HG03159 (cell line): ENCODE results near the gene SERINC3.
A peak's percentile ranks its signal among the peaks of the same experiment; 100 is the strongest.
"Not testable (repeated sequence)": the region's sequence is repeated elsewhere in the genome, so short reads cannot be mapped to it uniquely, and the experiment has no call there.

Experiments used
- ATAC-seq: cut with Tn5 transposase; IDR thresholded peaks from one replicate; pipeline ENCODE4 v1.9.1; 2021; ENCODE audit warnings: mild to moderate bottlenecking, moderate library complexity; ENCODE audit not compliant: unreplicated experiment

Gene SERINC3

GRCh38 chr20:44521484-44522481 lies at the start of gene SERINC3:
SERINC3 (minus strand) TSS chr20:44522070; CDS start chr20:44521951, 119 bp downstream.
- peak; percentile 98 for ATAC-seq

DNA sequence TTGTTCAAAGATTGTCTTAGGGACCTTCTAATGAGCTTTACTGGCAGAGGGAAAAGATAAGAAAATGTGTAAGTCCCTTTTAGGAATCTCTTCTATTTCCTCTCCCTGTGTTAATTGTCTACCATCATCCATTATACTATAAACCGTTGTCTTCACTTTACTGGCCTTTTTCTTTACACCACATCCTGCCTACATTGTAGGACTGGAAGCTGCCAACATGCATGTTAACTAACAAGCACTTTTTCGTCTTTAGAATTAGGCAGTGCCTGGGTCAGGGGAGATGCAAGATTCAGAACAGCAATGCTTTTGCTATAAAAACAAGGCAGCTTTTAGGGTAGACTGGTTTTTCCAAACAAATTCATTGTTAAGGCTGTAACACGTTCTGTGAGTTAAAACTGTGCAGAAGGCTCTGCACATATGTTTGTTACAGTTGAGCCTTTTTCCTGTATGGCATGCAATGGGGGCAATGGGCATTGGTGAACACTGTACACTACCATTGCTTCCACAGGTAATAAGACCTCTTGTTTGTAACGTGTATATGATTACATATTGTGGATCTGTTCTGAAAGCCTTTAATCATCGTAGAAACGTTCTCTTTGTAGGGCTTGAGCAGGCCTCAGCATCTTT lies 49.6 kb upstream of the SERINC3 start:
- ATAC-seq: no peak

DNA sequence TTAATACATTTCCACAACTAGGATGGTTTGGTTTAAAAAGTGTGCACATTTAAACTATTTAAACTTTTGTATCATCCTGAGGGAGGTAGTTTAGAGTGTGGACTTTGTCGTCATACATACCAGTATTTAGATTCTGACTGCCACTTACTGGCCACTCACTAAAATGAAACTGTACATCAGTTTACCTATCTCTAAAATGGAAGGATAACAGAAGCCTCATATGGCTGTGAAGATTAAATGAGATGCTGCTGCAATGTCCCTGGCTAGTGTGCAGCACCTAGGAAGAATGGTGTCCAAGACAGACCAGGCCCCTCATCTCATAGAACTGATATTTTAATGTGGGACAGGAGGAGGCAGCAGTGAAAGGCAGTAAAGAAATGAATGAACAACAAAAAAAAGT lies 48.5 kb upstream of the SERINC3 start:
- ATAC-seq: no peak

GRCh38 chr20:44566811-44567210 lies 44.9 kb upstream of the SERINC3 start:
- no peak for ATAC-seq

GRCh38 chr20:44566018-44566417 lies 44.1 kb upstream of the SERINC3 start:
- ATAC-seq: no peak

- no peak for ATAC-seq
These were observed 40.0 kb upstream of the SERINC3 start for GRCh38 chr20:44561876-44562275.

DNA sequence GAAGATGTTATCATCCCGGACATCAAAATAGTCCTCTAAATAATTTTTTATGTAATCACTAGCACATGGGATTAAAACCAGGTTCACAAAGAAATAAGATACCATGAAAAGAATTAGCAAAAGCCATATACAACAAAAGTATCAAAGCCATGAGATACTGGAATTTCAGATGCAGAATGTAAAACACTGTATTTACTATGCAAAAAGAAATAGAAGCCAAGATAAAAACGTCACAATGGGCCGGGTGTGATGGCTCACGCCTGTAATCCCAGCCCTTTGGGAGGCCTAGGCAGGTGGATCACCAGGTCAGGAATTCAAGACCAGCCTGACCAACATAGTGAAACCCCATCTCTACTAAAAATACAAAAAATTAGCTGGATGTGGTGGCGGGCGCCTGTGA lies 38.9 kb upstream of the SERINC3 start:
- not testable (repeated sequence) for ATAC-seq

- ATAC-seq: no peak
These were observed 38.4 kb upstream of the SERINC3 start for GRCh38 chr20:44560229-44560628.

GRCh38 chr20:44559302-44559701 lies 37.4 kb upstream of the SERINC3 start:
- no peak for ATAC-seq

DNA sequence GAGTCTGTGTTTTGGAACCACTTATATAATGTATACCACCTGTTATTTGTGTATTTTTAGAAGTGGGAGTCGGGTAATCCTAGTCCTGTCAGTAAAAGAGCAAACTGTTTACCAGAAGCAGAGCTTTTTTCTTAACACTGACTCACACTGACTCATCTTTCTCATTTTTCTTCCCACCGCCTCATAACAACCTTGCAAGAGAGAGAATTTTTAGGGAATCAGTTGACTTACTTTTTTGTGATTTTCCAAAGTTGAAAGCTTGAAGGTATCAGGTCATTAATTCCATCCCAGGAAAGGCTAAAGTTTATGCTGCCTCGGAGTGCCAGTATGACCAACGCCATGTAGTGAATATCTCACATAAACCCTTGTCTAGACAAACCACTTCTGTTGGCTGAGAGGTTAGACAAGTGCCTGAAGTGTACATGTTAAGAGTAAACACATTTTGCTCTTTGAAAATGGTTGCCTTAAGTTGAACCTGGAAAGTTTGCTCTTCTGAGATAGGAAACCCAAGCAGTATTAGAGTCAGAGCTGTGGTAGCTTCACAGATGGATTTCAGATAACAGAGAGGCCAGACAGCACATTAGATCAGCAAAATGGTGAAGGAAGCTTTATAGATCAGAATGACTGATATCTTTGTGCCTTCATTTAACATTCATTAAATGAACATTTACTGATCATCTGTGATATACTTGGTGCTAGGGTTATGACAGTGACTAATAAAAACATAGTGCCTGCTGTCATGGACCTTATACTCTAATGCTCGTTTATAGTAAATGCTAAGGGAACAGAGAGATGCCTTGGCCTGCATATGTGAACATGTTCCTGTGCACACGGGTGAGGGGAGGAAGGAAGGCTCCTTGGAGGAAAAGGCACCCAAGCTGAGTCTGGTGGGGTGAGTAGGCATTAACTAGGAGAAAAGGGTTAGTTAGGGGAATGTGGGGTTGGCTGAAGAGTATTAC lies 31.4 kb upstream of the SERINC3 start:
- ATAC-seq: no peak

GRCh38 chr20:44552568-44552949 lies 30.7 kb upstream of the SERINC3 start:
- no peak for ATAC-seq

DNA sequence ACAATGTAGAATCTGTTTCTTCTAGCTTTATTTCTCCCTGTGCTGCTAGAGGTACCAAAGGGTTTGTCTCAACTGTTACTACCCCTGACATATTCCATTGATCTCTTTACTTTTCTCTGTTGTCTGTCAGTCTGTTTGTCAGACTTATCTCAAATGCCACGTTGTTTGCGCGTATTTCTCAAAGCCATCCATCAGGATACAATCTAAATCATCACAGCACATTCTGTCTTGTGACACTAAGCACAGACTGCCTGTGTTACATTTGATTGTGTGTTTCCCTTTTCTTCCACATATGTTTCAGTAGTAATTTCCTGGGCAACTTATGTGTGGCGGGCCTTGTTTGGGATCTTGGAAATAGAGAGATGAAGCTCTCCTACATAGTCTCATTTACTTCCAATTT lies 30.2 kb upstream of the SERINC3 start:
- ATAC-seq: no peak

- no peak for ATAC-seq
These were observed 27.3 kb upstream of the SERINC3 start for GRCh38 chr20:44549123-44549522.

- ATAC-seq: no peak
These were observed 25.5 kb upstream of the SERINC3 start for GRCh38 chr20:44547419-44547818.

GRCh38 chr20:44544263-44544662 lies 22.4 kb upstream of the SERINC3 start:
- no peak for ATAC-seq

GRCh38 chr20:44543358-44543757 lies 21.5 kb upstream of the SERINC3 start:
- ATAC-seq: no peak

- ATAC-seq: no peak
These were observed 21.0 kb upstream of the SERINC3 start for GRCh38 chr20:44542890-44543289.

DNA sequence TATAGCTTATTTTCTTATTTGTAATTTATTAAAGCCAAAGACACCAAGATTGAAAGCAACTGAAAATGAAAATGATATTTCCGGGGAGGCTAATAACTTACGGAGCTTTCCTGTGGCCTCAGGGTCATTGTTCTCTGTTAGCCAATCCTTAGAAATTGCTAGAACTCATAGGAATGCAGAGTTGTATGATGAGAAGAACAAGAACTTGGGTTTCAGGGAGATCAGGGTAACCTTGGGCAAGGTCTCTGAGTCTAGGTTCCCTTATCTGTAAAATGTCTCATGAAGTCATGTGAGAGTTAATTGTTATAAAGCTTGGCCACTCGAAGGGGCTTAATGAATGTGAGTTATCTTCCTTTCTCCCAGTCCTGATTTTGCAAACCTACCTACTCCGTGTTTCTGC lies 20.1 kb upstream of the SERINC3 start:
- no peak for ATAC-seq

DNA sequence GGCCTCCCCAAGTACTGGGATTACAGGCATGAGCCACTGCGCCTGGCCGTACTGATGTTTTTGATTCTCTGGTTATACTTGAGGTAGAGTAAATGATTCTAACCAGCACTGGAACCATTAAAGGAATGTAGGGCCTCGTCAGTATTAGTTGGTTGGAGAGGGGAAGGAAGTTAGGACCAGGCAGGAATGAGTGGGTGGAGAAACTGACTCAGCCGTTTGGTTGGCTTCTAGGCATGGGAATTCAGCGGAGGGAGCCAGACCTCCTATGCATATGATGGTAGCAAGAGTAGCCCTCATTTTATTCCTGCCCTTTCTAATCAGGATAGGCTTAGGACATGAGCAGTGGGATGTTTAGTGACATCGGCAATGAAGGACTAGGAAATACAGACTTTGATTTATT lies 19.0 kb upstream of the SERINC3 start:
- no peak for ATAC-seq

DNA sequence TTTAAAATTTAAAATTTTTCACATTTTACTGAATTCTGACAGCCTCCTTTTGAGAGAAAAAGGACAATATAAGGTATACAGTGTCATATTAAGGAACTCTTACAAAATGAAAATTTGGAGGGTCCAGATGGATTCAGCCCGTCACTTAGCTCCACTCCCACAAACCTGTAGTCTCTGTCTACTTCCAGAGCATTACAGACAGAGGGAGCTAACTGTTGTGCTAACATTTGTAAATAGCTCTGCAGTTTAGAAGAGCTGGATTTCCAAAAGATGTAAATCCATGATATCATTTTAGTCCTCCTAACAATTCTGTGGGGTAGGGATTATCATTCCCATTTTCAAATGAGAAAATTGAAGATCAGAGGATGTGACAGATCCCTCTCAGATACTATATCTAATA lies 16.1 kb upstream of the SERINC3 start:
- no peak for ATAC-seq

DNA sequence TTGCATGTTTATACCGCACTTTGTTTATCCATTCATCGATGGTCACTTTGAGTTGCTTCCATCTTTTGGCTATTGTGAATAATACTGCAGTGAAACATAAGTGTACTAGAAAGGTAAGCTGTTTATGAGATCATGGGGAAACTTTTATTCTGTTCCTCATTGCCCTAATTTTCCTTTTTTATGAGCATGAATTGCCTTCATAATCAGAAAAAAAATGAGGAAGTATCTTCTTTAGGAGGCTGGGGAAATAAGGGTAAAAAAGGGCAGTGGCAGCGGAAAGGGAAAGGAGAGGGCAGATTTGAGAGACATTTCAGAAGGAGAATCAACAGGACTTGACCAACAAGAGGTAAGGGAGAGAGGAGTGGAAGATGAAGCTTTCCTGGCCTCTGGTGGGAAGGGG lies 14.3 kb upstream of the SERINC3 start:
- ATAC-seq: no peak
